GM23338 (cell line): ENCODE results near the gene KRTAP5-1. TPM values are rescaled to one million over a fixed set of nuclear protein-coding genes. Genes with fewer than 3 reads are reported as not detected.

Source experiments
- ATAC-seq: fragments of 200-7000 bp; cut with Tn5 transposase; 3 replicates; pipeline ENCODE4 v1.9.1; 2020
- DNase-seq: peaks from one replicate; pipeline ENCODE4 v3.0.0-alpha.2; 2015; ENCODE audit warnings: low spot score
- H2AFZ ChIP-seq: fragments of 200-600 bp; sonication (generic); 2 replicates; pipeline ENCODE4 v1.8.0; 2016; ENCODE audit warnings: antibody characterized with exemption, mild to moderate bottlenecking, moderate library complexity
- H3F3A ChIP-seq: fragments of 200-600 bp; sonication (generic); replicated peaks from 2 replicates; pipeline ENCODE4 v1.8.0; 2017; ENCODE audit warnings: antibody characterized with exemption, mixed run types, low read depth
- H3K27ac ChIP-seq: fragments of 200-600 bp; sonication (generic); 2 replicates; pipeline ENCODE4 v1.6.1; 2016; ENCODE audit warnings: low read depth
- H3K27me3 ChIP-seq: fragments of 200-600 bp; sonication (generic); 2 replicates; pipeline ENCODE4 v1.8.0; 2016; ENCODE audit warnings: mild to moderate bottlenecking, mixed run types, moderate library complexity; ENCODE audit not compliant: insufficient read depth
- H3K36me3 ChIP-seq: fragments of 200-600 bp; sonication (generic); 2 replicates; pipeline ENCODE4 v1.8.0; 2016; ENCODE audit warnings: mild to moderate bottlenecking; ENCODE audit not compliant: insufficient read depth
- H3K4me1 ChIP-seq: fragments of 200-600 bp; sonication (generic); 2 replicates; pipeline ENCODE4 v1.8.0; 2016; ENCODE audit warnings: mild to moderate bottlenecking, moderate library complexity; ENCODE audit not compliant: insufficient read depth
- H3K4me2 ChIP-seq: fragments of 200-600 bp; sonication (generic); 2 replicates; pipeline ENCODE4 v1.7.1; 2017; ENCODE audit warnings: mixed run types
- H3K4me3 ChIP-seq: fragments of 200-600 bp; sonication (generic); 2 replicates; pipeline ENCODE4 v1.6.1; 2016; ENCODE audit warnings: mixed run types
- H3K79me2 ChIP-seq: fragments of 200-600 bp; sonication (generic); replicated peaks from 2 replicates; pipeline ENCODE4 v1.8.0; 2017; ENCODE audit warnings: mild to moderate bottlenecking; ENCODE audit not compliant: insufficient read depth
- H3K9me2 ChIP-seq: fragments of 200-600 bp; sonication (generic); 2 replicates; pipeline ENCODE4 v1.8.0; 2017; ENCODE audit not compliant: insufficient read depth
- H4K20me1 ChIP-seq: fragments of 200-600 bp; sonication (generic); replicated peaks from 2 replicates; pipeline ENCODE4 v1.8.0; 2017; ENCODE audit warnings: mild to moderate bottlenecking; ENCODE audit not compliant: insufficient read depth
- H3K27ac Mint-ChIP-seq: 2 replicates; pipeline ENCODE4 v1.8.0; 2020; ENCODE audit warnings: inconsistent platforms, mild to moderate bottlenecking, moderate library complexity, mixed read lengths
- H3K27me3 Mint-ChIP-seq: 3 replicates; pipeline ENCODE4 v1.8.0; 2022; ENCODE audit warnings: low read depth, mild to moderate bottlenecking, moderate library complexity, mixed read lengths, inconsistent platforms; ENCODE audit not compliant: insufficient read depth, poor library complexity
- H3K36me3 Mint-ChIP-seq: 3 replicates; pipeline ENCODE4 v1.8.0; 2021; ENCODE audit warnings: low read depth, mild to moderate bottlenecking, inconsistent platforms, moderate library complexity, mixed read lengths
- H3K4me1 Mint-ChIP-seq: 3 replicates; pipeline ENCODE4 v1.8.0; 2020; ENCODE audit warnings: mild to moderate bottlenecking, inconsistent platforms, mixed read lengths
- H3K4me3 Mint-ChIP-seq: 3 replicates; pipeline ENCODE4 v1.8.0; 2021; ENCODE audit warnings: moderate library complexity, mild to moderate bottlenecking, inconsistent platforms, mixed read lengths
- H3K9me3 Mint-ChIP-seq: 3 replicates; pipeline ENCODE4 v1.8.0; 2020; ENCODE audit warnings: moderate library complexity, mild to moderate bottlenecking, inconsistent platforms, mixed read lengths
- CREB1 ChIP-seq: fragments of 250-450 bp; sonication (Bioruptor Pico); IDR thresholded peaks from 2 replicates; pipeline ENCODE4 v1.5.0; 2020; ENCODE audit warnings: low read depth, mild to moderate bottlenecking, moderate library complexity
- EZH2 ChIP-seq: fragments of 200-600 bp; sonication (generic); IDR thresholded peaks from one replicate; pipeline ENCODE4 v1.8.0; 2017; ENCODE audit warnings: antibody characterized with exemption, mild to moderate bottlenecking, low read depth; ENCODE audit not compliant: unreplicated experiment
- EZH2phosphoT487 ChIP-seq: fragments of 200-600 bp; sonication (generic); IDR thresholded peaks from one replicate; pipeline ENCODE4 v1.8.1; 2018; ENCODE audit warnings: antibody characterized with exemption; ENCODE audit not compliant: unreplicated experiment
- JUNB ChIP-seq: IDR thresholded peaks from one replicate; pipeline ENCODE4 v1.6.1; 2016; ENCODE audit warnings: antibody characterized with exemption; ENCODE audit not compliant: unreplicated experiment
- NANOG ChIP-seq: IDR thresholded peaks from 2 replicates; pipeline ENCODE4 v1.6.1; 2016; ENCODE audit warnings: antibody characterized with exemption, borderline replicate concordance
- POLR2AphosphoS5 ChIP-seq: IDR thresholded peaks from 2 replicates; pipeline ENCODE4 v1.6.1; 2016; ENCODE audit warnings: antibody characterized with exemption, low read depth
- STAT1 ChIP-seq: IDR thresholded peaks from one replicate; pipeline ENCODE4 v1.6.1; 2016; ENCODE audit warnings: antibody characterized with exemption; ENCODE audit not compliant: unreplicated experiment
- ZNF114 ChIP-seq: fragments of 250-450 bp; sonication (Bioruptor Pico); IDR thresholded peaks from 2 replicates; pipeline ENCODE4 v1.5.0; 2020; ENCODE audit warnings: mild to moderate bottlenecking, moderate library complexity
- ZNF331 ChIP-seq: fragments of 250-450 bp; sonication (Bioruptor Pico); IDR thresholded peaks from 2 replicates; pipeline ENCODE4 v1.5.0; 2020; ENCODE audit warnings: low read depth, mild to moderate bottlenecking, moderate library complexity
- polyA plus RNA-seq: library from polyadenylated mRNA; unstranded; fragments of >200 nt; fragmentation: Nextera tagmentation; extraction: Ambion mirVana; gene quantifications from 2 replicates; pipeline ENCODE4 v1.2.1, GENCODE V29; 2016
- total RNA-seq: library from RNA; depleted of rRNA; stranded (reverse); fragments of >200 nt; shearing (Covaris generic); gene quantifications from 2 replicates; pipeline ENCODE4 v1.2.3, GENCODE V29; 2014
- TF ChIP-seq, protein P1 (sequence below): fragments of 250-450 bp; sonication (Bioruptor Pico); IDR thresholded peaks from 2 replicates; pipeline ENCODE4 v1.5.0; 2020; ENCODE audit warnings: mild to moderate bottlenecking, moderate library complexity
- TF ChIP-seq, protein P2 (sequence below), 2 experiments: fragments of 200-600 bp in 1 of 2; sonication (generic) in 1 of 2; conservative IDR thresholded peaks; 2 replicates each; pipeline versions ENCODE4 v1.5.1 to v1.6.1; 2016 to 2017; ENCODE audit warnings: antibody characterized with exemption in 2 of 2, low read depth in 2 of 2, mild to moderate bottlenecking in 2 of 2, moderate library complexity in 1 of 2
- TF ChIP-seq, protein P3 (sequence below): IDR thresholded peaks from one replicate; pipeline ENCODE4 v1.6.1; 2018; ENCODE audit warnings: antibody characterized with exemption; ENCODE audit not compliant: unreplicated experiment
- TF ChIP-seq, protein P4 (sequence below): IDR thresholded peaks from 2 replicates; pipeline ENCODE4 v1.6.1; 2016; ENCODE audit warnings: antibody characterized with exemption

KRTAP5-1 gene
- total and polyA plus RNA-seq, 2 experiments from 2014 or later: not detected

DNA sequence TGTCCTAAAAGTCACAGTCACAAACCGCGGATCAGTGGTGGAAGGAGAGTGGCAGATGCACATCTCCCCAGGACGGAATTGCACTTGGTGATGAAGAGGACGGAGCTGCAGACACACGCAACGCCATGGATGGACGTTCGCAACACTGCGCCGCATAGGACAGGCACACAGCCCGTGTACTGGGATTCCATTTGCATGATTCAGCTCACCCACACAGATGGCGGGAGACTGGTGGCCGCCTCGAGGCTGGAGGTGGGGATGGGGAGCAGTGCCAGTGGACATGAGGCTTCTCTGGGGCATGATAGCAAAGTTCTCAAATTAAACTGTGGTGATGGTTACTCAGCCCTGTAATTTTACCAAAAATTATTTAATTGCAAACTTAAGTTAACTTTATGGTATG, 50.4 kb downstream of the KRTAP5-1 start:
- no peak for DNase-seq
- no peaks in the 10 kb centered on the region for H3K9me2 ChIP-seq
- H3K4me1 Mint-ChIP-seq: no peaks in the 10 kb centered on the region; the same call in 2 of the 3 replicates
- H3K36me3 ChIP-seq: no peaks in the 10 kb centered on the region
- no peak overlapping the region; the same call in 1 of the 2 replicates for H3K27ac Mint-ChIP-seq
- no peaks in the 10 kb centered on the region for H3K4me1 ChIP-seq
- H2AFZ ChIP-seq: no peak overlapping the region
- peaks cover 16% of the 10 kb centered on the region for H3K27me3 ChIP-seq
- H3K9me3 Mint-ChIP-seq: no peaks in the 10 kb centered on the region
- H3F3A ChIP-seq: no peaks in the 10 kb centered on the region
- no peak overlapping the region for H3K4me2 ChIP-seq
- no peak overlapping the region for H3K4me3 ChIP-seq
- TF ChIP-seq, protein P1, sequence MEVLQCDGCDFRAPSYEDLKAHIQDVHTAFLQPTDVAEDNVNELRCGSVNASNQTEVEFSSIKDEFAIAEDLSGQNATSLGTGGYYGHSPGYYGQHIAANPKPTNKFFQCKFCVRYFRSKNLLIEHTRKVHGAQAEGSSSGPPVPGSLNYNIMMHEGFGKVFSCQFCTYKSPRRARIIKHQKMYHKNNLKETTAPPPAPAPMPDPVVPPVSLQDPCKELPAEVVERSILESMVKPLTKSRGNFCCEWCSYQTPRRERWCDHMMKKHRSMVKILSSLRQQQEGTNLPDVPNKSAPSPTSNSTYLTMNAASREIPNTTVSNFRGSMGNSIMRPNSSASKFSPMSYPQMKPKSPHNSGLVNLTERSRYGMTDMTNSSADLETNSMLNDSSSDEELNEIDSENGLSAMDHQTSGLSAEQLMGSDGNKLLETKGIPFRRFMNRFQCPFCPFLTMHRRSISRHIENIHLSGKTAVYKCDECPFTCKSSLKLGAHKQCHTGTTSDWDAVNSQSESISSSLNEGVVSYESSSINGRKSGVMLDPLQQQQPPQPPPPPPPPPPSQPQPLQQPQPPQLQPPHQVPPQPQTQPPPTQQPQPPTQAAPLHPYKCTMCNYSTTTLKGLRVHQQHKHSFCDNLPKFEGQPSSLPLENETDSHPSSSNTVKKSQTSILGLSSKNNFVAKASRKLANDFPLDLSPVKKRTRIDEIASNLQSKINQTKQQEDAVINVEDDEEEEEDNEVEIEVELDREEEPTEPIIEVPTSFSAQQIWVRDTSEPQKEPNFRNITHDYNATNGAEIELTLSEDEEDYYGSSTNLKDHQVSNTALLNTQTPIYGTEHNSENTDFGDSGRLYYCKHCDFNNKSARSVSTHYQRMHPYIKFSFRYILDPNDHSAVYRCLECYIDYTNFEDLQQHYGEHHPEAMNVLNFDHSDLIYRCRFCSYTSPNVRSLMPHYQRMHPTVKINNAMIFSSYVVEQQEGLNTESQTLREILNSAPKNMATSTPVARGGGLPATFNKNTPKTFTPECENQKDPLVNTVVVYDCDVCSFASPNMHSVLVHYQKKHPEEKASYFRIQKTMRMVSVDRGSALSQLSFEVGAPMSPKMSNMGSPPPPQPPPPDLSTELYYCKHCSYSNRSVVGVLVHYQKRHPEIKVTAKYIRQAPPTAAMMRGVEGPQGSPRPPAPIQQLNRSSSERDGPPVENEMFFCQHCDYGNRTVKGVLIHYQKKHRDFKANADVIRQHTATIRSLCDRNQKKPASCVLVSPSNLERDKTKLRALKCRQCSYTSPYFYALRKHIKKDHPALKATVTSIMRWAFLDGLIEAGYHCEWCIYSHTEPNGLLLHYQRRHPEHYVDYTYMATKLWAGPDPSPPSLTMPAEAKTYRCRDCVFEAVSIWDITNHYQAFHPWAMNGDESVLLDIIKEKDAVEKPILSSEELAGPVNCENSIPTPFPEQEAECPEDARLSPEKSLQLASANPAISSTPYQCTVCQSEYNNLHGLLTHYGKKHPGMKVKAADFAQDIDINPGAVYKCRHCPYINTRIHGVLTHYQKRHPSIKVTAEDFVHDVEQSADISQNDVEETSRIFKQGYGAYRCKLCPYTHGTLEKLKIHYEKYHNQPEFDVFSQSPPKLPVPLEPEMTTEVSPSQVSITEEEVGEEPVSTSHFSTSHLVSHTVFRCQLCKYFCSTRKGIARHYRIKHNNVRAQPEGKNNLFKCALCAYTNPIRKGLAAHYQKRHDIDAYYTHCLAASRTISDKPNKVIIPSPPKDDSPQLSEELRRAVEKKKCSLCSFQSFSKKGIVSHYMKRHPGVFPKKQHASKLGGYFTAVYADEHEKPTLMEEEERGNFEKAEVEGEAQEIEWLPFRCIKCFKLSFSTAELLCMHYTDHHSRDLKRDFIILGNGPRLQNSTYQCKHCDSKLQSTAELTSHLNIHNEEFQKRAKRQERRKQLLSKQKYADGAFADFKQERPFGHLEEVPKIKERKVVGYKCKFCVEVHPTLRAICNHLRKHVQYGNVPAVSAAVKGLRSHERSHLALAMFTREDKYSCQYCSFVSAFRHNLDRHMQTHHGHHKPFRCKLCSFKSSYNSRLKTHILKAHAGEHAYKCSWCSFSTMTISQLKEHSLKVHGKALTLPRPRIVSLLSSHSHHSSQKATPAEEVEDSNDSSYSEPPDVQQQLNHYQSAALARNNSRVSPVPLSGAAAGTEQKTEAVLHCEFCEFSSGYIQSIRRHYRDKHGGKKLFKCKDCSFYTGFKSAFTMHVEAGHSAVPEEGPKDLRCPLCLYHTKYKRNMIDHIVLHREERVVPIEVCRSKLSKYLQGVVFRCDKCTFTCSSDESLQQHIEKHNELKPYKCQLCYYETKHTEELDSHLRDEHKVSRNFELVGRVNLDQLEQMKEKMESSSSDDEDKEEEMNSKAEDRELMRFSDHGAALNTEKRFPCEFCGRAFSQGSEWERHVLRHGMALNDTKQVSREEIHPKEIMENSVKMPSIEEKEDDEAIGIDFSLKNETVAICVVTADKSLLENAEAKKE: no peak
- TF ChIP-seq ZNF114 (CRISPR knock-in tag) (no peak), EZH2phosphoT487 (no peak), NANOG (no peak), EZH2 (no peak), JUNB (no peak), POLR2AphosphoS5 (no peak), STAT1 (no peak), CREB1 (CRISPR knock-in tag) (no peak), ZNF331 (CRISPR knock-in tag) (no peak)
- TF ChIP-seq, protein P2, sequence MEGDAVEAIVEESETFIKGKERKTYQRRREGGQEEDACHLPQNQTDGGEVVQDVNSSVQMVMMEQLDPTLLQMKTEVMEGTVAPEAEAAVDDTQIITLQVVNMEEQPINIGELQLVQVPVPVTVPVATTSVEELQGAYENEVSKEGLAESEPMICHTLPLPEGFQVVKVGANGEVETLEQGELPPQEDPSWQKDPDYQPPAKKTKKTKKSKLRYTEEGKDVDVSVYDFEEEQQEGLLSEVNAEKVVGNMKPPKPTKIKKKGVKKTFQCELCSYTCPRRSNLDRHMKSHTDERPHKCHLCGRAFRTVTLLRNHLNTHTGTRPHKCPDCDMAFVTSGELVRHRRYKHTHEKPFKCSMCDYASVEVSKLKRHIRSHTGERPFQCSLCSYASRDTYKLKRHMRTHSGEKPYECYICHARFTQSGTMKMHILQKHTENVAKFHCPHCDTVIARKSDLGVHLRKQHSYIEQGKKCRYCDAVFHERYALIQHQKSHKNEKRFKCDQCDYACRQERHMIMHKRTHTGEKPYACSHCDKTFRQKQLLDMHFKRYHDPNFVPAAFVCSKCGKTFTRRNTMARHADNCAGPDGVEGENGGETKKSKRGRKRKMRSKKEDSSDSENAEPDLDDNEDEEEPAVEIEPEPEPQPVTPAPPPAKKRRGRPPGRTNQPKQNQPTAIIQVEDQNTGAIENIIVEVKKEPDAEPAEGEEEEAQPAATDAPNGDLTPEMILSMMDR (conservative IDR thresholded peaks at IDR 0.05; ENCODE audit: low read depth in 2 of 2): no peak
- TF ChIP-seq, protein P3, sequence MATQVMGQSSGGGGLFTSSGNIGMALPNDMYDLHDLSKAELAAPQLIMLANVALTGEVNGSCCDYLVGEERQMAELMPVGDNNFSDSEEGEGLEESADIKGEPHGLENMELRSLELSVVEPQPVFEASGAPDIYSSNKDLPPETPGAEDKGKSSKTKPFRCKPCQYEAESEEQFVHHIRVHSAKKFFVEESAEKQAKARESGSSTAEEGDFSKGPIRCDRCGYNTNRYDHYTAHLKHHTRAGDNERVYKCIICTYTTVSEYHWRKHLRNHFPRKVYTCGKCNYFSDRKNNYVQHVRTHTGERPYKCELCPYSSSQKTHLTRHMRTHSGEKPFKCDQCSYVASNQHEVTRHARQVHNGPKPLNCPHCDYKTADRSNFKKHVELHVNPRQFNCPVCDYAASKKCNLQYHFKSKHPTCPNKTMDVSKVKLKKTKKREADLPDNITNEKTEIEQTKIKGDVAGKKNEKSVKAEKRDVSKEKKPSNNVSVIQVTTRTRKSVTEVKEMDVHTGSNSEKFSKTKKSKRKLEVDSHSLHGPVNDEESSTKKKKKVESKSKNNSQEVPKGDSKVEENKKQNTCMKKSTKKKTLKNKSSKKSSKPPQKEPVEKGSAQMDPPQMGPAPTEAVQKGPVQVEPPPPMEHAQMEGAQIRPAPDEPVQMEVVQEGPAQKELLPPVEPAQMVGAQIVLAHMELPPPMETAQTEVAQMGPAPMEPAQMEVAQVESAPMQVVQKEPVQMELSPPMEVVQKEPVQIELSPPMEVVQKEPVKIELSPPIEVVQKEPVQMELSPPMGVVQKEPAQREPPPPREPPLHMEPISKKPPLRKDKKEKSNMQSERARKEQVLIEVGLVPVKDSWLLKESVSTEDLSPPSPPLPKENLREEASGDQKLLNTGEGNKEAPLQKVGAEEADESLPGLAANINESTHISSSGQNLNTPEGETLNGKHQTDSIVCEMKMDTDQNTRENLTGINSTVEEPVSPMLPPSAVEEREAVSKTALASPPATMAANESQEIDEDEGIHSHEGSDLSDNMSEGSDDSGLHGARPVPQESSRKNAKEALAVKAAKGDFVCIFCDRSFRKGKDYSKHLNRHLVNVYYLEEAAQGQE: no peak
- TF ChIP-seq, protein P4, sequence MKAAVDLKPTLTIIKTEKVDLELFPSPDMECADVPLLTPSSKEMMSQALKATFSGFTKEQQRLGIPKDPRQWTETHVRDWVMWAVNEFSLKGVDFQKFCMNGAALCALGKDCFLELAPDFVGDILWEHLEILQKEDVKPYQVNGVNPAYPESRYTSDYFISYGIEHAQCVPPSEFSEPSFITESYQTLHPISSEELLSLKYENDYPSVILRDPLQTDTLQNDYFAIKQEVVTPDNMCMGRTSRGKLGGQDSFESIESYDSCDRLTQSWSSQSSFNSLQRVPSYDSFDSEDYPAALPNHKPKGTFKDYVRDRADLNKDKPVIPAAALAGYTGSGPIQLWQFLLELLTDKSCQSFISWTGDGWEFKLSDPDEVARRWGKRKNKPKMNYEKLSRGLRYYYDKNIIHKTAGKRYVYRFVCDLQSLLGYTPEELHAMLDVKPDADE: no peak
- H3K27ac ChIP-seq: no peak overlapping the region
- peaks cover 13% of the 10 kb centered on the region for H4K20me1 ChIP-seq
- H3K36me3 Mint-ChIP-seq: no peaks in the 10 kb centered on the region
- ATAC-seq: no peak
- H3K27me3 Mint-ChIP-seq: peaks cover 11% of the 10 kb centered on the region
- peaks cover 63% of the 10 kb centered on the region for H3K79me2 ChIP-seq
- no peak overlapping the region for H3K4me3 Mint-ChIP-seq
